ENCODE data around the gene MARCHF6.

DNA sequence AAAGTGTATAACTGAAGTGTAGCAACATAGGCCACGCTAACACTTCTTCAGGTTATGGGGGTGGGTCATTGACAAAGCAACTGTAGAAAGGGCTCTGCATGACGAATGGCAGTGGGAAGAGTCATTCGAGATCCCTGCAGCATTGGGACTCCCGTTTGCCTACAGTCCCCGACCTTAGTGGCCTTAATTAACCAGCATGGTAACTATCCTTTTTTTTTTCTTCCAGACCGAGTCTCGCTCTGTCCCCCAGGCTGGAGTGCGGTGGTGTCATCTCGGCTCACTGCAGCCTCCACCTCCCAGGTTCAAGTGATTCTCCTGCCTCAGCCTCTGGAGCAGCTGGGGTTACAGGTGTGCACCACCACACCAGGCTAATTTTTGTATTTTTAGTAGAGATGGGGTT is 31.6 kb upstream of the MARCHF6 start:
- TF ChIP-seq POLR2AphosphoS5 (IDR thresholded peaks at IDR 0.05; ENCODE audit: low read depth) (no peak), EZH2 (IDR thresholded peaks at IDR 0.05; ENCODE audit: low read depth, unreplicated experiment) (no peak), EZH2phosphoT487 (IDR thresholded peaks at IDR 0.05; ENCODE audit: unreplicated experiment) (no peak), JUNB (IDR thresholded peaks at IDR 0.05; ENCODE audit: unreplicated experiment) (no peak), REST (IDR thresholded peaks at IDR 0.05; ENCODE audit: unreplicated experiment) (no peak), CREB1 (CRISPR knock-in tag; IDR thresholded peaks at IDR 0.05; ENCODE audit: low read depth) (no peak), ZNF331 (CRISPR knock-in tag; IDR thresholded peaks at IDR 0.05; ENCODE audit: low read depth) (no peak), ZNF462 (CRISPR knock-in tag; IDR thresholded peaks at IDR 0.05) (no peak), NANOG (IDR thresholded peaks at IDR 0.05; ENCODE audit: borderline replicate concordance) (no peak)
- TF ChIP-seq, protein P1, sequence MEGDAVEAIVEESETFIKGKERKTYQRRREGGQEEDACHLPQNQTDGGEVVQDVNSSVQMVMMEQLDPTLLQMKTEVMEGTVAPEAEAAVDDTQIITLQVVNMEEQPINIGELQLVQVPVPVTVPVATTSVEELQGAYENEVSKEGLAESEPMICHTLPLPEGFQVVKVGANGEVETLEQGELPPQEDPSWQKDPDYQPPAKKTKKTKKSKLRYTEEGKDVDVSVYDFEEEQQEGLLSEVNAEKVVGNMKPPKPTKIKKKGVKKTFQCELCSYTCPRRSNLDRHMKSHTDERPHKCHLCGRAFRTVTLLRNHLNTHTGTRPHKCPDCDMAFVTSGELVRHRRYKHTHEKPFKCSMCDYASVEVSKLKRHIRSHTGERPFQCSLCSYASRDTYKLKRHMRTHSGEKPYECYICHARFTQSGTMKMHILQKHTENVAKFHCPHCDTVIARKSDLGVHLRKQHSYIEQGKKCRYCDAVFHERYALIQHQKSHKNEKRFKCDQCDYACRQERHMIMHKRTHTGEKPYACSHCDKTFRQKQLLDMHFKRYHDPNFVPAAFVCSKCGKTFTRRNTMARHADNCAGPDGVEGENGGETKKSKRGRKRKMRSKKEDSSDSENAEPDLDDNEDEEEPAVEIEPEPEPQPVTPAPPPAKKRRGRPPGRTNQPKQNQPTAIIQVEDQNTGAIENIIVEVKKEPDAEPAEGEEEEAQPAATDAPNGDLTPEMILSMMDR (conservative IDR thresholded peaks at IDR 0.05; ENCODE audit: low read depth in 2 of 2): no peak
- TF ChIP-seq, protein P2, sequence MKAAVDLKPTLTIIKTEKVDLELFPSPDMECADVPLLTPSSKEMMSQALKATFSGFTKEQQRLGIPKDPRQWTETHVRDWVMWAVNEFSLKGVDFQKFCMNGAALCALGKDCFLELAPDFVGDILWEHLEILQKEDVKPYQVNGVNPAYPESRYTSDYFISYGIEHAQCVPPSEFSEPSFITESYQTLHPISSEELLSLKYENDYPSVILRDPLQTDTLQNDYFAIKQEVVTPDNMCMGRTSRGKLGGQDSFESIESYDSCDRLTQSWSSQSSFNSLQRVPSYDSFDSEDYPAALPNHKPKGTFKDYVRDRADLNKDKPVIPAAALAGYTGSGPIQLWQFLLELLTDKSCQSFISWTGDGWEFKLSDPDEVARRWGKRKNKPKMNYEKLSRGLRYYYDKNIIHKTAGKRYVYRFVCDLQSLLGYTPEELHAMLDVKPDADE (IDR thresholded peaks at IDR 0.05): no peak

Measured in GM23338 (cell line).